GM06990 (cell line): Measurements from ENCODE around the gene IFT80.
A peak's percentile ranks its signal among the peaks of the same experiment; 100 is the strongest.

Experiments used
- DNase-seq: peaks from one replicate; pipeline ENCODE4 v3.0.0-alpha.2; 2011; ENCODE audit not compliant: insufficient read length; ENCODE audit errors: extremely low read depth
- H3K27me3 ChIP-seq: replicated peaks from 2 replicates; pipeline ENCODE4 v1.6.0; 2011; ENCODE audit warnings: low read length; ENCODE audit not compliant: control insufficient read depth, insufficient read depth
- H3K36me3 ChIP-seq: 2 replicates; pipeline ENCODE4 v1.5.1; 2011; ENCODE audit warnings: low read length; ENCODE audit not compliant: control insufficient read depth, insufficient read depth
- H3K4me3 ChIP-seq: replicated peaks from 2 replicates; pipeline ENCODE4 v1.5.1; 2011; ENCODE audit warnings: low read depth, mild to moderate bottlenecking, control low read depth, low read length
- CTCF ChIP-seq: IDR thresholded peaks from 2 replicates; pipeline ENCODE4 v1.5.1; 2011; ENCODE audit warnings: low read length, control low read depth, mild to moderate bottlenecking, inconsistent platforms; ENCODE audit not compliant: insufficient read depth, poor library complexity, severe bottlenecking

The IFT80 gene

GRCh38 chr3:160417311-160417710 lies 18.3 kb upstream of the IFT80 start:
- Histone ChIP-seq H3K36me3 (peaks cover 11% of the 10 kb centered on the region), H3K27me3 (no peaks in the 10 kb centered on the region), H3K4me3 (no peak overlapping the region)
- TF ChIP-seq CTCF = no peak
- DNase-seq = no peak

GRCh38 chr3:160413613-160414248 lies 14.7 kb upstream of the IFT80 start:
- peak; percentile 78 for TF ChIP-seq CTCF
- no peak overlapping the region for H3K4me3 ChIP-seq
- peaks cover 7% of the 10 kb centered on the region for H3K36me3 ChIP-seq
- peak; percentile 24 for DNase-seq
- H3K27me3 ChIP-seq = no peaks in the 10 kb centered on the region

- no peak for DNase-seq
- Histone ChIP-seq H3K27me3 (no peaks in the 10 kb centered on the region), H3K4me3 (no peak overlapping the region), H3K36me3 (peaks cover 6% of the 10 kb centered on the region)
- no peak for TF ChIP-seq CTCF
Measured at GRCh38 chr3:160412477-160412876, 13.5 kb upstream of the IFT80 start.

- DNase-seq = no peak
Measured at GRCh38 chr3:160409812-160410610, 11.0 kb upstream of the IFT80 start.

GRCh38 chr3:160403796-160404470 lies 4.9 kb upstream of the IFT80 start:
- no peak for TF ChIP-seq CTCF
- Histone ChIP-seq H3K4me3 (peak overlapping the region; percentile 95), H3K27me3 (no peaks in the 10 kb centered on the region), H3K36me3 (no peaks in the 10 kb centered on the region)
- DNase-seq = no peak

More at GRCh38 chr3:160409812-160410610, 11.0 kb upstream of the IFT80 start:
- no peaks in the 10 kb centered on the region for H3K27me3 ChIP-seq
- no peak overlapping the region for H3K4me3 ChIP-seq
- TF ChIP-seq CTCF = no peak
- peaks cover 4% of the 10 kb centered on the region for H3K36me3 ChIP-seq
